Astrocyte of the cerebellum (primary cell): ENCODE results near the gene ROR2.

ENCODE experiments used
- DNase-seq: peaks from one replicate; pipeline ENCODE4 v3.0.0-alpha.2; 2011; ENCODE audit warnings: low read depth
- H3K4me3 ChIP-seq: 2 replicates; pipeline ENCODE4 v1.5.1; 2011; ENCODE audit warnings: mild to moderate bottlenecking, low read depth, low read length, moderate library complexity
- in situ Hi-C: cut with HindIII; loops from 2 replicates; pipeline ENCODE4 v1.10.0; 2017; ENCODE audit warnings: low sequenced_read_pairs
- TF ChIP-seq, protein P1 (sequence below): IDR thresholded peaks from 2 replicates; pipeline ENCODE4 v1.5.1; 2012; ENCODE audit warnings: low read length, low read depth, moderate library complexity, mild to moderate bottlenecking; ENCODE audit errors: missing control alignments

Gene ROR2

DNA sequence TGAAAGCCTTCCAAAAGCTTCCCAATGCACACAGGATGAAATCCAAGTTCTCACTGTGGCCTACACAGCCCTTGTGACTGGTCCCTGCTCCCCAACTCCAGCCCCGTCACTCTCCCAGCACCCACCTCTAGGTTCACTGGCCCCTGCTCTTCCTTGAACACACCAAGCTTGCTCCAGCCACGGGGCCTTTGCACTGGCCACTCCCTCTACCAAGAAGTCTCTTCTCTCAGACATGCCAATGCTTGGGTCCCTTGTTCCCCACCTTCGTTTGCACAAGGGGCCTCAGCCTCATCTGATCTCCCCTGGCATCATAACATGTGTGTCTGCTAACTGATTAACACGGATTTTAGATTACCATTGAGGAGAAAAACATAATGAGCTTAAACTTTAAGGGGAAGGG, 56.0 kb downstream of the ROR2 start:
- H3K4me3 ChIP-seq = no peak overlapping the region
- in situ Hi-C loops = loop anchor here (5.0 kb wide), 1 partner anchor 68 kb away; no protein-coding TSS in a partner anchor
- no peak for DNase-seq
- TF ChIP-seq, protein P1, sequence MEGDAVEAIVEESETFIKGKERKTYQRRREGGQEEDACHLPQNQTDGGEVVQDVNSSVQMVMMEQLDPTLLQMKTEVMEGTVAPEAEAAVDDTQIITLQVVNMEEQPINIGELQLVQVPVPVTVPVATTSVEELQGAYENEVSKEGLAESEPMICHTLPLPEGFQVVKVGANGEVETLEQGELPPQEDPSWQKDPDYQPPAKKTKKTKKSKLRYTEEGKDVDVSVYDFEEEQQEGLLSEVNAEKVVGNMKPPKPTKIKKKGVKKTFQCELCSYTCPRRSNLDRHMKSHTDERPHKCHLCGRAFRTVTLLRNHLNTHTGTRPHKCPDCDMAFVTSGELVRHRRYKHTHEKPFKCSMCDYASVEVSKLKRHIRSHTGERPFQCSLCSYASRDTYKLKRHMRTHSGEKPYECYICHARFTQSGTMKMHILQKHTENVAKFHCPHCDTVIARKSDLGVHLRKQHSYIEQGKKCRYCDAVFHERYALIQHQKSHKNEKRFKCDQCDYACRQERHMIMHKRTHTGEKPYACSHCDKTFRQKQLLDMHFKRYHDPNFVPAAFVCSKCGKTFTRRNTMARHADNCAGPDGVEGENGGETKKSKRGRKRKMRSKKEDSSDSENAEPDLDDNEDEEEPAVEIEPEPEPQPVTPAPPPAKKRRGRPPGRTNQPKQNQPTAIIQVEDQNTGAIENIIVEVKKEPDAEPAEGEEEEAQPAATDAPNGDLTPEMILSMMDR = no peak

DNA sequence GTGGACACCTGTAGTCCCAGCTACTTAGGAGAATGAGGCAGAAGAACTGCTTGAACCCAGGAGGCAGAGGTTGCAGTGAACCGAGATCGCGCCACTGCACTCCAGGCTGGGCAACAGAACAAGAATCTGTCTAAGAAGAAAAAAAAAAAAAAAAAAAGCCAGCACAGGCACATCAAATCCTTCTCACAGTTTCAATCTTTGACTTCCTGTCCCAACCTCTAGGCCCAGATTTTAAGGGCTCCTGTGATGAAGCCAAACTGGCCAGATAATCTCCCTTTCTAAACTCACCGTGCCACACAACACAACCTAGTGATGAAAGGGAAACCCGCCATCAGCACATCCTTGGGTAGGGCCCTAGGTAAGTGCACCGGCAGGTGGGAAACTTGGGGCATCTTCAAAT, 58.1 kb downstream of the ROR2 start:
- TF ChIP-seq, protein P1 = no peak
- no peak for DNase-seq
- in situ Hi-C loops = loop anchor here (5.0 kb wide), 1 partner anchor 70 kb away; no protein-coding TSS in a partner anchor
- H3K4me3 ChIP-seq = no peak overlapping the region

- H3K4me3 ChIP-seq = no peak overlapping the region
- in situ Hi-C loops = loop anchor here (5.0 kb wide), 1 partner anchor 72 kb away; no protein-coding TSS in a partner anchor
- no peak for DNase-seq
- TF ChIP-seq, protein P1 = no peak
These were observed 59.4 kb downstream of the ROR2 start for GRCh38 chr9:91890662-91891061.

GRCh38 chr9:91889161-91889911, 60.7 kb downstream of the ROR2 start:
- H3K4me3 ChIP-seq = no peak overlapping the region
- in situ Hi-C loops = no loop called here

GRCh38 chr9:91886414-91887076, 63.5 kb downstream of the ROR2 start:
- in situ Hi-C loops = no loop called here
- H3K4me3 ChIP-seq = no peak overlapping the region
- TF ChIP-seq, protein P1 = no peak
- no peak for DNase-seq

More at GRCh38 chr9:91889161-91889911, 60.7 kb downstream of the ROR2 start:
- TF ChIP-seq, protein P1 = no peak
- DNase-seq = no peak

DNA sequence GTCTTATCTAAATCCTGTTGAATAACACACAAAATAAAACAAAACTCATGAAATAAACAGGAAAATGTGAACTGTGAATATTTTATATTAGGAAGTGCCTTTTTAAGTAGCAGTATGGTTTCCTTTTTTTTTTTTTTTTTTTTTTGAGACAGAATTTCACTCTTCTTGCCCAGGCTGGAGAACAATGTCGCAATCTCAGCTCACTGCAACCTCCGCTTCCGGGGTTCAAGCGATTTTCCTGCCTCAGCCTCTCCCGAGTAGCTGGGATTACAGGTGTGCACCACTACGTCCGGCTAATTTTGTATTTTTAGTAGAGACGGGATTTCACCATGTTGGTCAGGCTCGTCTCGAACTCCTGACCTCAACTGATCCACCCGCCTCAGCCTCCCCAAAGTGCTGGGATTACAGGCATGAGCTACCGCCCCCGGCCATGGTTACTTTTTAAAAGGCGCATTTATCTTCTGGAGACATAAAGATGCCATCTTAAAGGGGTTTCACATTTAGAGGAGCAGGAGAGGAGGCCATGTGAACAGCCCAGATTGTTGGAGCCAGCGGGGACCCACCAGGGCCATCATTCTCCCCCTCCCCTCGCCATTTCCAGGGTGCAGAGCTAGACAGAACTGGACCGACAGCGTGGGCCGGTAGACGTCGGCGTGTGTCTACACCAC, 64.1 kb downstream of the ROR2 start:
- TF ChIP-seq, protein P1 = no peak
- H3K4me3 ChIP-seq = no peak overlapping the region
- in situ Hi-C loops = no loop called here
- DNase-seq = no peak
